C4-2B (cell line): Measurements from ENCODE around the gene SBK2.

Source experiments
- H3K27ac ChIP-seq: fragments of 450-650 bp; 2 replicates; pipeline ENCODE4 v1.5.1; 2017
- ZFX ChIP-seq: fragments of 450-650 bp; IDR thresholded peaks from 2 replicates; pipeline ENCODE4 v1.6.1; 2017
- TF ChIP-seq, protein P1 (sequence below): fragments of 450-650 bp; conservative IDR thresholded peaks from 2 replicates; pipeline ENCODE4 v1.5.1; 2017; ENCODE audit warnings: mild to moderate bottlenecking

The SBK2 gene

GRCh38 chr19:55516878-55517620 lies 19.9 kb downstream of the SBK2 start:
- TF ChIP-seq, protein P1, sequence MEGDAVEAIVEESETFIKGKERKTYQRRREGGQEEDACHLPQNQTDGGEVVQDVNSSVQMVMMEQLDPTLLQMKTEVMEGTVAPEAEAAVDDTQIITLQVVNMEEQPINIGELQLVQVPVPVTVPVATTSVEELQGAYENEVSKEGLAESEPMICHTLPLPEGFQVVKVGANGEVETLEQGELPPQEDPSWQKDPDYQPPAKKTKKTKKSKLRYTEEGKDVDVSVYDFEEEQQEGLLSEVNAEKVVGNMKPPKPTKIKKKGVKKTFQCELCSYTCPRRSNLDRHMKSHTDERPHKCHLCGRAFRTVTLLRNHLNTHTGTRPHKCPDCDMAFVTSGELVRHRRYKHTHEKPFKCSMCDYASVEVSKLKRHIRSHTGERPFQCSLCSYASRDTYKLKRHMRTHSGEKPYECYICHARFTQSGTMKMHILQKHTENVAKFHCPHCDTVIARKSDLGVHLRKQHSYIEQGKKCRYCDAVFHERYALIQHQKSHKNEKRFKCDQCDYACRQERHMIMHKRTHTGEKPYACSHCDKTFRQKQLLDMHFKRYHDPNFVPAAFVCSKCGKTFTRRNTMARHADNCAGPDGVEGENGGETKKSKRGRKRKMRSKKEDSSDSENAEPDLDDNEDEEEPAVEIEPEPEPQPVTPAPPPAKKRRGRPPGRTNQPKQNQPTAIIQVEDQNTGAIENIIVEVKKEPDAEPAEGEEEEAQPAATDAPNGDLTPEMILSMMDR, result peak; percentile 92
- no peak for TF ChIP-seq ZFX
- H3K27ac ChIP-seq, result peak overlapping the region; percentile 30

DNA sequence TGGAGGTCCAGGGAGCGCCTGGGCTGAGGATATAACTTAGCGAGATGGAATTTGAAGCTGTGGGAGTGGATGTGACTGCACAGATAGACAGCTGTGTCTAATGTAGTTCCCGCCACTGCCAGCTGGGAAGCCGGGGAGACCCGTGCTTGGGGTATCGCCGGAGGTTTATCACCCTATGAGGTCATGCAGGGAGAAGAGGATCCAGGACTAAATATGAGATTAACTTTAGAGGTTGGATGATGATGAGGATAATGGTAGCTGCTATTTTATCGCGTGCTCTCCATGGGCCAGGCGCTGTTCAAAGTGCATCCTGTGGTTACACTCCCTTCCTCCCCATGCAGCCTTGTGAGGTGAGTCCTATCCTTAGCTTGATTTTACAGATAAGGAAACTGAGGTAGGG lies 28.8 kb downstream of the SBK2 start:
- no peak for TF ChIP-seq ZFX
- TF ChIP-seq, protein P1, result no peak
- H3K27ac ChIP-seq, result no peak overlapping the region

- H3K27ac ChIP-seq, result no peak overlapping the region
- TF ChIP-seq, protein P1, result no peak
- no peak for TF ChIP-seq ZFX
Observed at GRCh38 chr19:55504981-55505380, 32.0 kb downstream of the SBK2 start.

DNA sequence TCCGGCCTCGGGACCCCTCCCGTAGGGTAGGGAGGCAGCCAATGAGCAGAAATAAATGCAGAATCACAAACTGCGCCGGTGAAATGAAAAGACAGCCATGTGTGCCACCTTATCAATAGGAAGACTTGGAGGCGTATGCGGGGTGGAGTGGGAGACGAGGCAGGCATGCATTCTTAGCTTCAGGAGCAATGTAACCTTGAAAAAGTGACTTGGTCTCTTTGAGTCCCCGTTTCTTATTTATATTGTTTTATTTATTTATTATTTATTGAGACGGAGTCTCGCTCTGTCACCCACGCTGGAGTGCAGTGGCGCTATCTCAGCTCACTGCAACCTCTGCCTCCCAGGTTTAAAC lies 32.7 kb downstream of the SBK2 start:
- no peak overlapping the region for H3K27ac ChIP-seq
- TF ChIP-seq, protein P1, result peak; percentile 74; the same call in 1 of the 2 replicates
- no peak for TF ChIP-seq ZFX

DNA sequence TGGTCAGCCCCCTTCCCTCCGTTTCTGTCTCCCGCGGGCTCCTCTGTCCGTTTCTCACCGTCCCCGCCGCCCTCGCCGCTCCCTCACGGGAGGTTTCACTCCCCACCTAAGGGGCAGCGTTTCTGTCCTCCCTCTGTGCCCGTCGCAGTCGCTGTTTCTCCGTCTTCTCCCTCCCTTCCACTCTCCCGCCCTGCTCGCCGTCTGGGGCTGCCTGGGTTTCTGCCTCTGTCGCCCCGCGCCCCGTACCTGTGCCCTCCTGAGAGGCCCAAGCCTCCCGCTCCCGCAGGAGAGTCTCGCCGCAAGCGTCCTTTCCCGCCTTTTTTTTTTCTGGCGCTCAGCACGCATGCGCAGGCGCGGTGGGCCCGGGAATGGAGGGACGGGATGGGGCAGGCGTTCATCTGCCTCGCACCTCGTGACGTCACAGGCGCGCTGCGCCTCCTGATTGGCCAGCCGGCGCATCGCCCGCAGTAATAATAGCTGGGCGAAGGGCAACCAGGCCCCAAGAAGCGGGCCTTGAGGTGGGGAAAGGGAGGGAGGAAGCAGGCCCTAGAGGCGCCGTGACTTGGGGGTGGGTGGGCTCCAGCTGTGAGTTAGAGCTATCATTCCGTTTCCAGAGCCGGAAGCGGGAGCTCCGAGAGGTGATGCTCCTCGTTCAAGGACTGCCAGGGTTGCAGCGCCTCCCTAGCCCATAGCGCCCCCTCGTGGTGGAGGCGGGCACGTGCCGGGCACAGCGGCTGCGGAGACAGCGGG lies 33.3 kb downstream of the SBK2 start:
- TF ChIP-seq, protein P1, result peak; percentile 95
- no peak for TF ChIP-seq ZFX
- H3K27ac ChIP-seq, result peak overlapping the region; percentile 7; the same call in 1 of the 2 replicates

- TF ChIP-seq ZFX, result no peak
- TF ChIP-seq, protein P1, result no peak
- H3K27ac ChIP-seq, result peak overlapping the region; percentile 7; the same call in 1 of the 2 replicates
Observed at GRCh38 chr19:55503157-55503501, 33.8 kb downstream of the SBK2 start.
